Activated naive CD4-positive, alpha-beta T cell treated with anti-CD3 and anti-CD28 coated beads for 36 hours (primary cell): ENCODE data around the gene ANO9. TPM values are rescaled to one million over a fixed set of nuclear protein-coding genes. Genes with fewer than 3 reads are reported as not detected.

Experiments used
- CTCF ChIA-PET: fragments of 350-600 bp; sonication (Branson Sonifier 250); formaldehyde crosslinking; loops from one replicate; lab custom pipeline; 2021; ENCODE audit warnings: antibody characterized with exemption; lab: Charles Lee
- DNase-seq: peaks from one replicate; pipeline ENCODE4 v3.0.0-alpha.2; 2020
- H3K27ac Mint-ChIP-seq: one replicate; pipeline ENCODE4 v1.8.0; 2021; ENCODE audit warnings: mild to moderate bottlenecking, mixed read lengths
- H3K27me3 Mint-ChIP-seq: one replicate; pipeline ENCODE4 v1.8.0; 2021; ENCODE audit warnings: low read depth, mixed read lengths
- H3K36me3 Mint-ChIP-seq: one replicate; pipeline ENCODE4 v1.8.0; 2021; ENCODE audit warnings: low read depth, mixed read lengths
- H3K4me1 Mint-ChIP-seq: one replicate; pipeline ENCODE4 v1.8.0; 2021; ENCODE audit warnings: low read depth, mixed read lengths
- H3K4me3 Mint-ChIP-seq: one replicate; pipeline ENCODE4 v1.8.0; 2021; ENCODE audit warnings: mild to moderate bottlenecking, moderate library complexity, mixed read lengths
- H3K9me3 Mint-ChIP-seq: one replicate; pipeline ENCODE4 v1.8.0; 2021; ENCODE audit warnings: mixed read lengths
- intact Hi-C: fragments of 100-400 bp; cut with micrococcal nuclease; formaldehyde crosslinking; loops from one replicate; pipeline ENCODE4 v1.15.1; 2023
- total RNA-seq, 2 experiments: library from RNA; stranded (reverse); gene quantifications; one replicate each; pipeline ENCODE4 v1.2.3, GENCODE V29; 2021

Gene ANO9
- total RNA-seq, 2 experiments from 2014 or later = 28.9 to 31.0 TPM

- Mint-ChIP-seq H3K36me3 (peaks cover 2% of the 10 kb centered on the region), H3K27me3 (no peaks in the 10 kb centered on the region), H3K27ac (no peak overlapping the region), H3K4me3 (no peak overlapping the region), H3K9me3 (no peaks in the 10 kb centered on the region), H3K4me1 (no peaks in the 10 kb centered on the region)
- intact Hi-C loops = no loop called here
- no peak for DNase-seq
- CTCF ChIA-PET = no interaction called here
These were observed 37.5 kb upstream of the ANO9 start for GRCh38 chr11:479311-479710.

- H3K36me3 Mint-ChIP-seq = peaks cover 2% of the 10 kb centered on the region
- H3K27me3 Mint-ChIP-seq = no peaks in the 10 kb centered on the region
- CTCF ChIA-PET = interaction anchor here (1.6 kb wide), 1 partner anchor 41 kb away, joined by 4 read pairs; no protein-coding TSS in a partner anchor
- no peak overlapping the region for H3K27ac Mint-ChIP-seq
- intact Hi-C loops = no loop called here
- DNase-seq = no peak
- no peak overlapping the region for H3K4me3 Mint-ChIP-seq
- H3K9me3 Mint-ChIP-seq = no peaks in the 10 kb centered on the region
- no peaks in the 10 kb centered on the region for H3K4me1 Mint-ChIP-seq
These were observed 35.4 kb upstream of the ANO9 start for GRCh38 chr11:477052-477715.

- Mint-ChIP-seq H3K9me3 (no peaks in the 10 kb centered on the region), H3K36me3 (peaks cover under 1% of the 10 kb centered on the region), H3K4me1 (no peaks in the 10 kb centered on the region), H3K4me3 (no peak overlapping the region), H3K27me3 (no peaks in the 10 kb centered on the region), H3K27ac (no peak overlapping the region)
- CTCF ChIA-PET = interaction anchor here (0.8 to 1.6 kb wide), 2 partner anchors 31 to 42 kb away, joined by 3 to 4 read pairs; no protein-coding TSS in a partner anchor
- intact Hi-C loops = no loop called here
- DNase-seq = no peak
These were observed 34.6 kb upstream of the ANO9 start for GRCh38 chr11:476416-476815.

GRCh38 chr11:475941-476340 lies 34.1 kb upstream of the ANO9 start:
- H3K4me1 Mint-ChIP-seq = no peaks in the 10 kb centered on the region
- no peaks in the 10 kb centered on the region for H3K9me3 Mint-ChIP-seq
- intact Hi-C loops = no loop called here
- H3K4me3 Mint-ChIP-seq = no peak overlapping the region
- CTCF ChIA-PET = interaction anchor here (0.8 to 1.6 kb wide), 2 partner anchors 31 to 43 kb away, joined by 3 to 4 read pairs; no protein-coding TSS in a partner anchor
- DNase-seq = no peak
- H3K36me3 Mint-ChIP-seq = no peaks in the 10 kb centered on the region
- no peaks in the 10 kb centered on the region for H3K27me3 Mint-ChIP-seq
- H3K27ac Mint-ChIP-seq = no peak overlapping the region

DNA sequence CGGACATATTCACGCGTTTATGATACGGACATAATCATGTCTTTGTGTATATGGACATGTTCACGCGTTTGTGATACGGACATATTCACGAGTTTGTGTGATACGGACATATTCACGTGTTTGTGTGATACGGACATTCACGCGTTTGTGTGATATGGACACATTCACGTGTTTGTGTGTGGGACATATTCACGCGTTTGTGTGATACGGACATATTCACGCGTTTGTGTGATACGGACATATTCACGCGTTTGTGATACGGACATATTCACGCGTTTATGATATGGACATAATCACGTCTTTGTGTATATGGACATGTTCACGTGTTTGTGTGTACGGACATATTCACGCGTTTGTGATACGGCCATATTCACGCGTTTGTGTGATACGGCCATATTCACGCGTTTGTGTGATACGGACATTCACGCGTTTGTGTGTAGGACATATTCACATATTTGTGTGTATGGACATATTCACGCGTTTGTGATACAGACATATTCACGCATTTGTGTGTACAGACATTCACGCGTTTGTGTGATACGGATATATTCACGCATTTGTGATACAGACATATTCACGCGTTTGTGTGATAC lies 33.2 kb upstream of the ANO9 start:
- Mint-ChIP-seq H3K4me1 (no peaks in the 10 kb centered on the region), H3K4me3 (no peak overlapping the region), H3K9me3 (no peaks in the 10 kb centered on the region), H3K27ac (no peak overlapping the region), H3K27me3 (no peaks in the 10 kb centered on the region), H3K36me3 (no peaks in the 10 kb centered on the region)
- DNase-seq = no peak
- CTCF ChIA-PET = no interaction called here
- intact Hi-C loops = no loop called here

GRCh38 chr11:473962-474785 lies 32.4 kb upstream of the ANO9 start:
- no peak overlapping the region for H3K27ac Mint-ChIP-seq
- intact Hi-C loops = no loop called here
- CTCF ChIA-PET = no interaction called here
- no peaks in the 10 kb centered on the region for H3K9me3 Mint-ChIP-seq
- peaks cover 1% of the 10 kb centered on the region for H3K4me1 Mint-ChIP-seq
- no peak for DNase-seq
- no peaks in the 10 kb centered on the region for H3K27me3 Mint-ChIP-seq
- no peak overlapping the region for H3K4me3 Mint-ChIP-seq
- H3K36me3 Mint-ChIP-seq = no peaks in the 10 kb centered on the region

- Mint-ChIP-seq H3K27ac (no peak overlapping the region), H3K36me3 (no peaks in the 10 kb centered on the region), H3K27me3 (no peaks in the 10 kb centered on the region), H3K9me3 (no peaks in the 10 kb centered on the region), H3K4me1 (peaks cover 1% of the 10 kb centered on the region), H3K4me3 (no peak overlapping the region)
- DNase-seq = no peak
- CTCF ChIA-PET = no interaction called here
- intact Hi-C loops = no loop called here
These were observed 31.6 kb upstream of the ANO9 start for GRCh38 chr11:473415-473814.

DNA sequence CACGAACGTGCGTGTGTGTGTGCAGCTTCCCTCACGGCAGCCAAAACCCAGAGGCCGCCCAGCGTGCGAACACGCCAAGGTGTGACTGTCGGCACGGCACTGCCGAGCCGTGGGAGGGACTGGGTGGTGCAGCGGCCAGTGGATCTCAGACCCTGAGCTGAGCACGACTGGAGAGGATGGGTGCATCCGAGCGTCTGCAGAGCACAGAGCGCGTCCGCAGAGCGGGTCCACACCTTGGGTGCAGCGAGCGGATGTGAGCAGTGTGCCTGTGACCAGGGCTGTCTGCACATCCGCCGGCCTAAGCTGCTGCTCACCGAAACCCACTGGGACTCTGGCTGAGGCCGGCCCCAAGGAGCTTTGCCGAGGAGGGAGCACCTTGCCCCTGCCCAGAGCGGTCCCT lies 31.0 kb upstream of the ANO9 start:
- peaks cover 1% of the 10 kb centered on the region for H3K4me1 Mint-ChIP-seq
- intact Hi-C loops = no loop called here
- H3K9me3 Mint-ChIP-seq = no peaks in the 10 kb centered on the region
- no peak overlapping the region for H3K4me3 Mint-ChIP-seq
- no peak overlapping the region for H3K27ac Mint-ChIP-seq
- no peaks in the 10 kb centered on the region for H3K27me3 Mint-ChIP-seq
- DNase-seq = no peak
- CTCF ChIA-PET = no interaction called here
- no peaks in the 10 kb centered on the region for H3K36me3 Mint-ChIP-seq

GRCh38 chr11:472272-472671 lies 30.5 kb upstream of the ANO9 start:
- intact Hi-C loops = no loop called here
- Mint-ChIP-seq H3K27me3 (no peaks in the 10 kb centered on the region), H3K4me1 (peaks cover 1% of the 10 kb centered on the region), H3K36me3 (no peaks in the 10 kb centered on the region), H3K27ac (no peak overlapping the region), H3K9me3 (no peaks in the 10 kb centered on the region), H3K4me3 (no peak overlapping the region)
- CTCF ChIA-PET = interaction anchor here (0.6 kb wide), 1 partner anchor 24 kb away, joined by 3 read pairs; no protein-coding TSS in a partner anchor
- no peak for DNase-seq

DNA sequence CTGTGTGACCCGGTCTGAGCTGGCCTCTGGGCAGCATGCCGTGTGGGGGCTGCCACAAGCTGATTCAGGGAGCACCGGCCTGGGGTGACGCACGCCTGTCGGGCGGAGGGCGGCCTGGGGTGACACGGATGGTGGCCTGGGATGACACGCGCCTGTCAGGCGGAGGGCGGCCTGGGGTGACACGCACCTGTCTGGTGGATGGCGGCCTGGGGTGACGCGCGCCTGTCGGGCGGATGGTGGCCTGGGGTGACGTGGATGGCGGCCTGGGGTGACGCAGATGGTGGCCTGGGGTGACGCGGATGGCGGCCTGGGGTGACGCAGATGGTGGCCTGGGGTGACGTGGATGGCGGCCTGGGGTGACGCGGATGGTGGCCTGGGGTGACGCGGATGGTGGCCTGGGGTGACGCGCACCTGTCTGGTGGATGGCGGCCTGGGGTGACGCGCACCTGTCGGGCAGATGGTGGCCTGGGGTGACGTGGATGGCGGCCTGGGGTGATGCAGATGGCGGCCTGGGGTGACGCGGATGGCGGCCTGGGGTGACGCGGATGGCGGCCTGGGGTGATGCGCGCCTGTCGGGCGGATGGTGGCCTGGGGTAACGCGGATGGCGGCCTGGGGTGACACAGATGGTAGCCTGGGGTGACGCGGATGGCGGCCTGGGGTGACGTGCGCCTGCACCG lies 29.8 kb upstream of the ANO9 start:
- peaks cover 2% of the 10 kb centered on the region for H3K36me3 Mint-ChIP-seq
- intact Hi-C loops = no loop called here
- no peaks in the 10 kb centered on the region for H3K27me3 Mint-ChIP-seq
- H3K27ac Mint-ChIP-seq = no peak overlapping the region
- H3K9me3 Mint-ChIP-seq = no peaks in the 10 kb centered on the region
- H3K4me3 Mint-ChIP-seq = no peak overlapping the region
- no peak for DNase-seq
- CTCF ChIA-PET = interaction anchor here (0.6 kb wide), 1 partner anchor 24 kb away, joined by 3 read pairs; no protein-coding TSS in a partner anchor
- H3K4me1 Mint-ChIP-seq = peaks cover 1% of the 10 kb centered on the region

DNA sequence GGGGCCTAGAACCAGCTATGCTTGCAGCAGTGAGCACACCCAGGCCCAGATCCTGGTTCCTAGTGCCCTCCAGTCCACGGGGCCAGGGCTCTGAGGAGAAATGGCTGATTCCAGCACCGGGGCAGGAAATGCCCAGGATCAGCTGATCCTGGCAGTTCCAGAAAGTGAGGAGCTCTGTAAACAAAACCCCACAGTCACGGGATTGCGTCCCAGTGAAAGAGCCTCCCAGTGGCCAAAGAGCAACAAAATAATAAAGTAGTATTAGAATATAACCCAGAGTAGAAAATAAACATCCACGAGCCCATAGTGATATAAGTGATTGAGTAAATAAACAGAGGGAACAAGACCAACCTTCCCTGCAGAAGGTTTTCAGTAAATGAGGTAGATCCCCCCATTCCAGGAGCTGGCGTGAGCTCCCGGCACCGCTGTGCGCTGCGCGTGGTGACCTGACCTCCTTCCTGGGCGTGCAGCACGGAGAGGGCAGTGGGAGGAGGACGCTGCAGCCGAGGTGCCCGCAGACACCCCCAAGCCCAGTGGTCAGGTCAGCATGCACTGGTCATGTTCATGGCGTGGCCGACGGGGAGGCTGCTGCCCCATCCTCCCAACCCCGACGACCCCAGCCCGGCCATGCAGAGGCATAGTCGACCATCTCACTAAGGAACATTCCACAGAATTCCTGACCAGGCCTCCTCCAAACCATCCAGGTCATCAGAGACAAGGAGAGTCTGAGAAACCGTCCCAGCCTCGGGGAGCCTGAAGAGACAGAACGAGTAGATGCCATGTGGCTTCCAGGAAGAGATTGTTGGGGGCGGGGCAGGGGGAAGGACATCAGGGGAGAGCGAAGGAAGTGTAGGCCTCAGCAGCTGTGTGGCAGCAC lies 28.1 kb upstream of the ANO9 start:
- no peak overlapping the region for H3K27ac Mint-ChIP-seq
- no peak for DNase-seq

More for the DNA sequence above, 28.1 kb upstream of the ANO9 start:
- Mint-ChIP-seq H3K9me3 (no peaks in the 10 kb centered on the region), H3K27me3 (no peaks in the 10 kb centered on the region), H3K4me3 (no peak overlapping the region), H3K4me1 (peaks cover 1% of the 10 kb centered on the region), H3K36me3 (peaks cover 5% of the 10 kb centered on the region)
- CTCF ChIA-PET = interaction anchor here (1.1 kb wide), 1 partner anchor 23 kb away, joined by 3 read pairs; no protein-coding TSS in a partner anchor
- intact Hi-C loops = no loop called here
